Measurements from ENCODE around the gene KRTAP5-3.

DNA sequence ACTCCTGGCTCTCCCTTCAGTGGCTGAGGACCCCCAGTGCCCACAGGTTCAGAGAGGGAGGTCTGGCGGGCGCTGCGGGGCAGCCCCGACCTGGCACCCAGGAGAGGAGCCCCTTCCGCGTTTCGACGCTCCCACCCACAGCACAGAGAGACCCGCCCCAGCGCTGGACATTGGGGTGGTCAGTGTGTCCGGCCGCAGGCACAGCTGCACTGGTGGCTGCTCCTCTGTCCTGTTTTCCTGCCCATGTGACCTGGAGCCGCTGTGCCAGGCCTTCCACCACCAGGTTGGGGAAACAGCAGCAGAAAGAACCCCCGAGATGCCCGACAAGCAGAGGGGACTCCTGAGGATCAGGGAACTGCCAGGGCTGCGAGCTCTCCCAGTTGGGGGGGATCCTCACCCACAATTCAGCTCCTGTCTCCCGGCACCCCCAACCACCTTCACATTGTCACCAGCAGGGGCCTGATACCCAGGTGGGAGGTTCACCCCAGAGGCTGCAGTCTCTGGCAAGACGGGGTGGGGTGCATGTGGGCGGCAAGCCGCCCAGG, 35.0 kb upstream of the KRTAP5-3 start:
- TF ChIP-seq EZH2 (IDR thresholded peaks at IDR 0.05) (no peak), EZH2phosphoT487 (IDR thresholded peaks at IDR 0.05) (no peak)
- TF ChIP-seq, protein P1, sequence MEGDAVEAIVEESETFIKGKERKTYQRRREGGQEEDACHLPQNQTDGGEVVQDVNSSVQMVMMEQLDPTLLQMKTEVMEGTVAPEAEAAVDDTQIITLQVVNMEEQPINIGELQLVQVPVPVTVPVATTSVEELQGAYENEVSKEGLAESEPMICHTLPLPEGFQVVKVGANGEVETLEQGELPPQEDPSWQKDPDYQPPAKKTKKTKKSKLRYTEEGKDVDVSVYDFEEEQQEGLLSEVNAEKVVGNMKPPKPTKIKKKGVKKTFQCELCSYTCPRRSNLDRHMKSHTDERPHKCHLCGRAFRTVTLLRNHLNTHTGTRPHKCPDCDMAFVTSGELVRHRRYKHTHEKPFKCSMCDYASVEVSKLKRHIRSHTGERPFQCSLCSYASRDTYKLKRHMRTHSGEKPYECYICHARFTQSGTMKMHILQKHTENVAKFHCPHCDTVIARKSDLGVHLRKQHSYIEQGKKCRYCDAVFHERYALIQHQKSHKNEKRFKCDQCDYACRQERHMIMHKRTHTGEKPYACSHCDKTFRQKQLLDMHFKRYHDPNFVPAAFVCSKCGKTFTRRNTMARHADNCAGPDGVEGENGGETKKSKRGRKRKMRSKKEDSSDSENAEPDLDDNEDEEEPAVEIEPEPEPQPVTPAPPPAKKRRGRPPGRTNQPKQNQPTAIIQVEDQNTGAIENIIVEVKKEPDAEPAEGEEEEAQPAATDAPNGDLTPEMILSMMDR (IDR thresholded peaks at IDR 0.05), result no peak
